Measurements from ENCODE around the gene ZNF584.

DNA sequence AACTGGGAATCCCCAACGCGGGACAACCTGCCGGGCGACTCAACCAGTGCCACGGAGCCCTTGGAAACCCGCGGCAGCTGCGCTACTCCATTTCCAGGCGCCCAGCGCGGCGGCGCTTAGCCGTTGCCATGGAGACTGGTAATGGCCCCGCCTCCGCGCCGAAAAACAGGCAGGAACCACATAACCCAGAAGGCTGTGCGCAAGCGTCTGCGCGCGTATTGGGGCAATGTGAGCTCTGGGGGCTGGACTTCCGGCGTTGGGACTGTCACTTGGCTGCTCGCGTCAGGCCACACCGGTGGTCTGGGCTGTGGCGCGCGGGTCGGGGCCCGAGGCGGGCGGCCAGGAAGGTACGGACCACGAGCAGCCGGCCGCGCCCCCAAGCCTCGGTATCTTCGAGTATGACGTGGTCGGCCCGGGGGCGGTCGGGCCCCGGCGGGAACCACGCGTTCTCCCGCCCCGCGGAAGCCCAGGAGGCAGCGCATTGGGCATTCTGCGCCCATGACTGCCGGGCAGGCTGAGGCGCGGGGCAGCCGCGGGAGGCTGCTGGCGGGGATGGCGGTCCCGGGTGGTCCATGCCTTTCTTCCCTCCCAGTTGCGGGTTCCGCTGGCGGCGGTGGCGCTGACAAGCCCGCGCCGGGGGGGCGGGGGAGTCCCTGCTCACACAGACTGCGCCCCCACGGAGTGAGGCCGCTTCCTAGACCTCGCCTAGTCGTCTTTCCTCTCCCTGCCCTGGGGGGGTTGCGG, 43.1 kb downstream of the ZNF584 start, which contains the start of gene ZNF324B:
- TF ChIP-seq, protein P1, sequence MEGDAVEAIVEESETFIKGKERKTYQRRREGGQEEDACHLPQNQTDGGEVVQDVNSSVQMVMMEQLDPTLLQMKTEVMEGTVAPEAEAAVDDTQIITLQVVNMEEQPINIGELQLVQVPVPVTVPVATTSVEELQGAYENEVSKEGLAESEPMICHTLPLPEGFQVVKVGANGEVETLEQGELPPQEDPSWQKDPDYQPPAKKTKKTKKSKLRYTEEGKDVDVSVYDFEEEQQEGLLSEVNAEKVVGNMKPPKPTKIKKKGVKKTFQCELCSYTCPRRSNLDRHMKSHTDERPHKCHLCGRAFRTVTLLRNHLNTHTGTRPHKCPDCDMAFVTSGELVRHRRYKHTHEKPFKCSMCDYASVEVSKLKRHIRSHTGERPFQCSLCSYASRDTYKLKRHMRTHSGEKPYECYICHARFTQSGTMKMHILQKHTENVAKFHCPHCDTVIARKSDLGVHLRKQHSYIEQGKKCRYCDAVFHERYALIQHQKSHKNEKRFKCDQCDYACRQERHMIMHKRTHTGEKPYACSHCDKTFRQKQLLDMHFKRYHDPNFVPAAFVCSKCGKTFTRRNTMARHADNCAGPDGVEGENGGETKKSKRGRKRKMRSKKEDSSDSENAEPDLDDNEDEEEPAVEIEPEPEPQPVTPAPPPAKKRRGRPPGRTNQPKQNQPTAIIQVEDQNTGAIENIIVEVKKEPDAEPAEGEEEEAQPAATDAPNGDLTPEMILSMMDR (conservative IDR thresholded peaks at IDR 0.05; ENCODE audit: low read length): 0 out of 2 replicates have a peak, but pooled peaks have one; percentile 32
- no peak for TF ChIP-seq EZH2phosphoT487 (IDR thresholded peaks at IDR 0.05; ENCODE audit: borderline replicate concordance, low read depth, low read length)

Measured in OCI-LY7 (cell line).